ENCODE data around the gene SLC51B. TPM values are rescaled to one million over a fixed set of nuclear protein-coding genes. Genes with fewer than 3 reads are reported as not detected.

Gene SLC51B
- total and polyA plus RNA-seq, 8 donors = 0.39 to 19.3 (median 14.1) TPM

GRCh38 chr15:65032801-65033537, 12.2 kb upstream of the SLC51B start:
- no peaks in the 10 kb centered on the region for H3K36me3 ChIP-seq
- TF ChIP-seq, protein P1, sequence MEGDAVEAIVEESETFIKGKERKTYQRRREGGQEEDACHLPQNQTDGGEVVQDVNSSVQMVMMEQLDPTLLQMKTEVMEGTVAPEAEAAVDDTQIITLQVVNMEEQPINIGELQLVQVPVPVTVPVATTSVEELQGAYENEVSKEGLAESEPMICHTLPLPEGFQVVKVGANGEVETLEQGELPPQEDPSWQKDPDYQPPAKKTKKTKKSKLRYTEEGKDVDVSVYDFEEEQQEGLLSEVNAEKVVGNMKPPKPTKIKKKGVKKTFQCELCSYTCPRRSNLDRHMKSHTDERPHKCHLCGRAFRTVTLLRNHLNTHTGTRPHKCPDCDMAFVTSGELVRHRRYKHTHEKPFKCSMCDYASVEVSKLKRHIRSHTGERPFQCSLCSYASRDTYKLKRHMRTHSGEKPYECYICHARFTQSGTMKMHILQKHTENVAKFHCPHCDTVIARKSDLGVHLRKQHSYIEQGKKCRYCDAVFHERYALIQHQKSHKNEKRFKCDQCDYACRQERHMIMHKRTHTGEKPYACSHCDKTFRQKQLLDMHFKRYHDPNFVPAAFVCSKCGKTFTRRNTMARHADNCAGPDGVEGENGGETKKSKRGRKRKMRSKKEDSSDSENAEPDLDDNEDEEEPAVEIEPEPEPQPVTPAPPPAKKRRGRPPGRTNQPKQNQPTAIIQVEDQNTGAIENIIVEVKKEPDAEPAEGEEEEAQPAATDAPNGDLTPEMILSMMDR (IDR thresholded peaks at IDR 0.05) = peak; percentile 28 to 68
- peak; percentile 83 for ATAC-seq
- no peaks in the 10 kb centered on the region for H3K9me3 ChIP-seq
- no peak overlapping the region for H3K27ac ChIP-seq
- H3K4me1 ChIP-seq = peaks cover 7 to 23% of the 10 kb centered on the region in 2 donors
- DNase-seq = peak in 3 of 4 donors; percentile 56 to 77 (median 74)
- no peak overlapping the region for H3K4me3 ChIP-seq
- no peaks in the 10 kb centered on the region for H3K27me3 ChIP-seq
- intact Hi-C loops (cut with DNase I) = loop anchor here in 1 of 2 donors (10.0 kb wide), 1 partner anchor 62 kb away; no protein-coding TSS in a partner anchor

GRCh38 chr15:65033659-65034269, 11.4 kb upstream of the SLC51B start:
- DNase-seq (peak in 1 of 4 donors; percentile 54), ATAC-seq (peak; percentile 48)

GRCh38 chr15:65034719-65035118, 10.5 kb upstream of the SLC51B start:
- TF ChIP-seq, protein P1 (IDR thresholded peaks at IDR 0.05) = no peak
- H3K36me3 ChIP-seq = no peaks in the 10 kb centered on the region
- intact Hi-C loops (cut with DNase I) = loop anchor here in 1 of 2 donors (10.0 kb wide), 1 partner anchor 60 kb away; no protein-coding TSS in a partner anchor
- no peak for DNase-seq
- no peaks in the 10 kb centered on the region for H3K27me3 ChIP-seq
- H3K9me3 ChIP-seq = no peaks in the 10 kb centered on the region
- H3K4me3 ChIP-seq = no peak overlapping the region
- ATAC-seq = no peak
- H3K27ac ChIP-seq = no peak overlapping the region
- H3K4me1 ChIP-seq = peaks cover 0 to 11% of the 10 kb centered on the region in 2 donors

More at GRCh38 chr15:65033659-65034269, 11.4 kb upstream of the SLC51B start:
- Histone ChIP-seq H3K9me3 (no peaks in the 10 kb centered on the region), H3K36me3 (no peaks in the 10 kb centered on the region), H3K4me1 (peaks cover 0 to 15% of the 10 kb centered on the region in 2 donors), H3K27ac (no peak overlapping the region), H3K4me3 (no peak overlapping the region), H3K27me3 (no peaks in the 10 kb centered on the region)
- intact Hi-C loops (cut with DNase I) = loop anchor here in 1 of 2 donors (10.0 kb wide), 1 partner anchor 61 kb away; no protein-coding TSS in a partner anchor
- TF ChIP-seq, protein P1 (IDR thresholded peaks at IDR 0.05) = no peak

GRCh38 chr15:65037309-65037708, 7.9 kb upstream of the SLC51B start:
- DNase-seq (no peak), ATAC-seq (no peak)
- H3K4me3 ChIP-seq = no peak overlapping the region
- TF ChIP-seq, protein P1 (IDR thresholded peaks at IDR 0.05) = no peak
- H3K9me3 ChIP-seq = no peaks in the 10 kb centered on the region
- no peaks in the 10 kb centered on the region for H3K27me3 ChIP-seq
- H3K27ac ChIP-seq = no peak overlapping the region
- H3K36me3 ChIP-seq = no peaks in the 10 kb centered on the region
- intact Hi-C loops (cut with DNase I) = loop anchor here in 1 of 2 donors (10.0 kb wide), 1 partner anchor 57 kb away; no protein-coding TSS in a partner anchor
- peaks cover 0 to 9% of the 10 kb centered on the region in 2 donors for H3K4me1 ChIP-seq

DNA sequence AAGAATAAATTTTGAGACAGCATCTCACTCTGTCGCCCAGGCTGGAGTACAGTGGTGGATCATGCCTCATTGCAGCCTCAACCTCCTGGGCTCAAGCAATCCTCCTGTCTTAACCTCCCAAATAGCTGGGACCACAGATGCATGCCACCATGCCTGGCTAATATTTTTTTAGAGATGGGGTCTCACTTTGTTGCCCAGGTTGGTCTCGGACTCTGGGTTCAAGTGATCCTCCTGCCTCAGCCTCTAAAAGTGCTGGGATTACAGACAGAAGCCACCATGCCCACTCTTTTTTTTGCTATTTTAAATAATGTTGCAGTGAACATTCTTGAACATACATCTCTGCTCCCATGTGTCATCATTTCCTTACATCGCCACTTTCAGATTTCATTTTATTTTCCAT, 6.8 kb upstream of the SLC51B start:
- Histone ChIP-seq H3K4me1 (peaks cover 0 to 1% of the 10 kb centered on the region in 2 donors), H3K27ac (no peak overlapping the region), H3K4me3 (no peak overlapping the region), H3K9me3 (no peaks in the 10 kb centered on the region), H3K36me3 (no peaks in the 10 kb centered on the region), H3K27me3 (no peaks in the 10 kb centered on the region)
- intact Hi-C loops (cut with DNase I) = loop anchor here in 1 of 2 donors (10.0 kb wide), 1 partner anchor 56 kb away; no protein-coding TSS in a partner anchor
- no peak for DNase-seq
- no peak for ATAC-seq
- TF ChIP-seq, protein P1 (IDR thresholded peaks at IDR 0.05) = no peak

Data from left lung (tissue), 10 donors.